A549 (cell line): Measurements from ENCODE around the gene SHANK2.

Experiments used
- CEBPB ChIP-seq, 2 experiments: fragments of >200 bp in 1 of 2; sonication (Bioruptor Twin) in 1 of 2; formaldehyde crosslinking in 1 of 2; IDR thresholded peaks; 2 replicates each; pipeline ENCODE4 v1.6.1; 2012 to 2016
- ESRRA ChIP-seq: fragments of 150-350 bp; IDR thresholded peaks from 2 replicates; pipeline ENCODE4 v1.6.1; 2014; ENCODE audit warnings: mild to moderate bottlenecking, low read length, borderline replicate concordance
- RNF2 ChIP-seq: fragments of 200-600 bp; sonication (generic); IDR thresholded peaks from 2 replicates; pipeline ENCODE4 v1.6.1; 2016; ENCODE audit warnings: low read depth, mild to moderate bottlenecking, antibody characterized with exemption, moderate library complexity, borderline replicate concordance
- TF ChIP-seq, protein P1 (sequence below): fragments of >200 bp; sonication (Bioruptor Twin); formaldehyde crosslinking; IDR thresholded peaks from 3 replicates; pipeline ENCODE4 v1.5.1; 2016
- TF ChIP-seq, protein P2 (sequence below): fragments of 150-350 bp; IDR thresholded peaks from 2 replicates; pipeline ENCODE4 v1.6.1; 2014; ENCODE audit warnings: low read depth, mild to moderate bottlenecking, low read length

DNA sequence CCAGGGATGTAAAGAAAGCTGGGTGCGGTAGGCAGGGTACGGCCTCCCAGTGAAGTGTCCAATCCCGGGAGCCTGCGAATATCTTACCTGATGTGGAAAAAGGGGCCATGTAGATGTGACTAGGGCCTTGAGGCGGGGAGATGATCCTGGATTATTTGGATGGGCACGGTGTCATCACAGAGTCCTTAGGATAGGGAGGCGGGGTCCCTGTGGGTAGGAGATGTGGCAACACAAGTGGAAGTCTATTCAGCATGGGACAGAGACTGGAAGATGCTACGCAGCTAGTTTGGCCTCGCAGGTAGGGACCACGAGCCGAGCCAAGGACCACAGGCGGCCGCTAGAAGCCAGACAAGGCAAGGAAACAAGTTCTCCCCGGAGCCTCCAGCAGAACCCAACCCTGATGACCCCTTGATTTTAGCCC is 46.4 kb upstream of the SHANK2 start:
- TF ChIP-seq, protein P1, sequence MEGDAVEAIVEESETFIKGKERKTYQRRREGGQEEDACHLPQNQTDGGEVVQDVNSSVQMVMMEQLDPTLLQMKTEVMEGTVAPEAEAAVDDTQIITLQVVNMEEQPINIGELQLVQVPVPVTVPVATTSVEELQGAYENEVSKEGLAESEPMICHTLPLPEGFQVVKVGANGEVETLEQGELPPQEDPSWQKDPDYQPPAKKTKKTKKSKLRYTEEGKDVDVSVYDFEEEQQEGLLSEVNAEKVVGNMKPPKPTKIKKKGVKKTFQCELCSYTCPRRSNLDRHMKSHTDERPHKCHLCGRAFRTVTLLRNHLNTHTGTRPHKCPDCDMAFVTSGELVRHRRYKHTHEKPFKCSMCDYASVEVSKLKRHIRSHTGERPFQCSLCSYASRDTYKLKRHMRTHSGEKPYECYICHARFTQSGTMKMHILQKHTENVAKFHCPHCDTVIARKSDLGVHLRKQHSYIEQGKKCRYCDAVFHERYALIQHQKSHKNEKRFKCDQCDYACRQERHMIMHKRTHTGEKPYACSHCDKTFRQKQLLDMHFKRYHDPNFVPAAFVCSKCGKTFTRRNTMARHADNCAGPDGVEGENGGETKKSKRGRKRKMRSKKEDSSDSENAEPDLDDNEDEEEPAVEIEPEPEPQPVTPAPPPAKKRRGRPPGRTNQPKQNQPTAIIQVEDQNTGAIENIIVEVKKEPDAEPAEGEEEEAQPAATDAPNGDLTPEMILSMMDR = no peak
- TF ChIP-seq, protein P2, sequence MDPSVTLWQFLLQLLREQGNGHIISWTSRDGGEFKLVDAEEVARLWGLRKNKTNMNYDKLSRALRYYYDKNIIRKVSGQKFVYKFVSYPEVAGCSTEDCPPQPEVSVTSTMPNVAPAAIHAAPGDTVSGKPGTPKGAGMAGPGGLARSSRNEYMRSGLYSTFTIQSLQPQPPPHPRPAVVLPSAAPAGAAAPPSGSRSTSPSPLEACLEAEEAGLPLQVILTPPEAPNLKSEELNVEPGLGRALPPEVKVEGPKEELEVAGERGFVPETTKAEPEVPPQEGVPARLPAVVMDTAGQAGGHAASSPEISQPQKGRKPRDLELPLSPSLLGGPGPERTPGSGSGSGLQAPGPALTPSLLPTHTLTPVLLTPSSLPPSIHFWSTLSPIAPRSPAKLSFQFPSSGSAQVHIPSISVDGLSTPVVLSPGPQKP = no peak
- TF ChIP-seq RNF2 (no peak), ESRRA (no peak), CEBPB (IDR thresholded peaks at IDR 0.05) (no peak)
